HEK293 (cell line): ENCODE data around the gene ZG16.
"Not testable (repeated sequence)": the region's sequence is repeated elsewhere in the genome, so short reads cannot be mapped to it uniquely, and the experiment has no call there.

ENCODE experiments used
- CTCF ChIA-PET: fragments of 350-600 bp; formaldehyde crosslinking; extraction: SDS; loops from one replicate; lab custom pipeline; 2021; ENCODE audit warnings: antibody characterized with exemption; lab: Yijun Ruan, JAX
- POLR2A ChIA-PET: fragments of 300-600 bp; formaldehyde crosslinking; extraction: SDS; loops from one replicate; lab custom pipeline; 2020; ENCODE audit warnings: antibody characterized with exemption, inconsistent platforms; lab: Yijun Ruan, JAX
- H3K27ac ChIP-seq: fragments of 200-500 bp; sonication (Bioruptor generic); 2 replicates; pipeline ENCODE4 v1.5.1; 2014; ENCODE audit warnings: low read depth, low read length, control low read depth, inconsistent platforms; ENCODE audit errors: extremely low read depth
- H3K36me3 ChIP-seq, 2 experiments: fragments of 200-500 bp in 1 of 2; sonication (Bioruptor generic) in 1 of 2; 1 replicate in 1 of 2; 2 replicates in 1 of 2; pipeline ENCODE4 v1.5.1; 2014 to 2017; ENCODE audit warnings: inconsistent platforms in 2 of 2, low read length in 2 of 2; ENCODE audit not compliant: control insufficient read depth in 2 of 2, insufficient read depth in 1 of 2
- H3K4me1 ChIP-seq: fragments of 200-500 bp; sonication (Bioruptor generic); 2 replicates; pipeline ENCODE4 v1.5.1; 2014; ENCODE audit warnings: mild to moderate bottlenecking, low read length, inconsistent platforms; ENCODE audit not compliant: control insufficient read depth, insufficient read depth
- H3K4me3 ChIP-seq: 2 replicates; pipeline ENCODE4 v1.5.1; 2011; ENCODE audit warnings: low read depth, mild to moderate bottlenecking, control low read depth, low read length, moderate library complexity
- H3K9me3 ChIP-seq: fragments of 200-500 bp; sonication (Bioruptor generic); 2 replicates; pipeline ENCODE4 v1.5.1; 2014; ENCODE audit warnings: low read depth, low read length, inconsistent platforms; ENCODE audit not compliant: control insufficient read depth, insufficient read depth
- AEBP2 ChIP-seq: fragments of 450-650 bp; formaldehyde crosslinking; IDR thresholded peaks from 2 replicates; pipeline ENCODE4 v1.5.1; 2016; ENCODE audit warnings: missing biosample characterization, missing genetic modification characterization, borderline replicate concordance
- GLIS1 ChIP-seq: fragments of 450-650 bp; formaldehyde crosslinking; IDR thresholded peaks from 2 replicates; pipeline ENCODE4 v1.5.1; 2016; ENCODE audit warnings: missing biosample characterization, missing genetic modification characterization
- HOXD13 ChIP-seq: sonication (generic); formaldehyde crosslinking; IDR thresholded peaks from 2 replicates; pipeline ENCODE4 v1.8.0; 2022; ENCODE audit warnings: missing genetic modification reagents, borderline replicate concordance
- IKZF3 ChIP-seq: fragments of 450-650 bp; IDR thresholded peaks from 2 replicates; pipeline ENCODE4 v1.5.0; 2018; ENCODE audit warnings: missing biosample characterization, mild to moderate bottlenecking, missing genetic modification characterization, moderate library complexity
- KLF8 ChIP-seq: fragments of 450-650 bp; formaldehyde crosslinking; IDR thresholded peaks from 2 replicates; pipeline ENCODE4 v1.5.1; 2016; ENCODE audit warnings: missing biosample characterization, missing genetic modification characterization
- PRDM6 ChIP-seq: fragments of 450-650 bp; formaldehyde crosslinking; IDR thresholded peaks from 2 replicates; pipeline ENCODE4 v1.5.1; 2017; ENCODE audit warnings: missing biosample characterization, missing genetic modification characterization
- YY1 ChIP-seq: fragments of 450-650 bp; formaldehyde crosslinking; IDR thresholded peaks from 2 replicates; pipeline ENCODE4 v1.5.1; 2018; ENCODE audit warnings: missing biosample characterization, missing genetic modification characterization
- ZBTB17 ChIP-seq: fragments of 450-650 bp; formaldehyde crosslinking; IDR thresholded peaks from 2 replicates; pipeline ENCODE4 v1.5.1; 2016; ENCODE audit warnings: missing biosample characterization, missing genetic modification characterization
- ZFP3 ChIP-seq: fragments of 450-650 bp; formaldehyde crosslinking; IDR thresholded peaks from 2 replicates; pipeline ENCODE4 v1.5.1; 2016; ENCODE audit warnings: low read depth, missing biosample characterization, missing genetic modification characterization
- ZIC2 ChIP-seq: fragments of 450-650 bp; formaldehyde crosslinking; IDR thresholded peaks from 2 replicates; pipeline ENCODE4 v1.5.1; 2016; ENCODE audit warnings: missing biosample characterization, missing genetic modification characterization
- ZNF133 ChIP-seq: fragments of 450-650 bp; formaldehyde crosslinking; IDR thresholded peaks from 2 replicates; pipeline ENCODE4 v1.5.1; 2016; ENCODE audit warnings: missing biosample characterization, missing genetic modification characterization
- ZNF155 ChIP-seq: fragments of 450-650 bp; formaldehyde crosslinking; IDR thresholded peaks from 2 replicates; pipeline ENCODE4 v1.5.1; 2016; ENCODE audit warnings: missing biosample characterization, missing genetic modification characterization
- ZNF341 ChIP-seq: fragments of 450-650 bp; formaldehyde crosslinking; IDR thresholded peaks from 2 replicates; pipeline ENCODE4; 2016; ENCODE audit warnings: low read depth, missing biosample characterization, missing genetic modification characterization
- ZNF404 ChIP-seq: fragments of 450-650 bp; formaldehyde crosslinking; IDR thresholded peaks from 2 replicates; pipeline ENCODE4 v1.5.1; 2017; ENCODE audit warnings: missing biosample characterization, missing genetic modification characterization
- ZNF510 ChIP-seq: fragments of 450-650 bp; formaldehyde crosslinking; IDR thresholded peaks from 2 replicates; pipeline ENCODE4 v1.5.1; 2018; ENCODE audit warnings: mild to moderate bottlenecking, missing genetic modification characterization, missing biosample characterization; ENCODE audit not compliant: insufficient replicate concordance
- ZNF600 ChIP-seq: fragments of 450-650 bp; formaldehyde crosslinking; IDR thresholded peaks from 2 replicates; pipeline ENCODE4 v1.5.1; 2016; ENCODE audit warnings: missing biosample characterization, missing genetic modification characterization
- ZNF610 ChIP-seq: fragments of 450-650 bp; formaldehyde crosslinking; IDR thresholded peaks from 2 replicates; pipeline ENCODE4 v1.5.1; 2016; ENCODE audit warnings: missing biosample characterization, missing genetic modification characterization, borderline replicate concordance
- ZNF624 ChIP-seq: fragments of 450-650 bp; formaldehyde crosslinking; IDR thresholded peaks from 2 replicates; pipeline ENCODE4 v1.5.1; 2017; ENCODE audit warnings: missing biosample characterization, missing genetic modification characterization
- ZNF660 ChIP-seq: fragments of 450-650 bp; IDR thresholded peaks from 2 replicates; pipeline ENCODE4 v1.5.1; 2018; ENCODE audit warnings: missing biosample characterization, mild to moderate bottlenecking, missing genetic modification characterization
- ZNF670 ChIP-seq: fragments of 450-650 bp; formaldehyde crosslinking; IDR thresholded peaks from 2 replicates; pipeline ENCODE4 v1.5.1; 2016; ENCODE audit warnings: missing biosample characterization, missing genetic modification characterization, low read depth
- ZNF785 ChIP-seq: fragments of 450-650 bp; formaldehyde crosslinking; IDR thresholded peaks from 2 replicates; pipeline ENCODE4 v1.5.1; 2016; ENCODE audit warnings: missing biosample characterization, missing genetic modification characterization
- ZNF830 ChIP-seq: fragments of 450-650 bp; IDR thresholded peaks from 2 replicates; pipeline ENCODE4 v1.5.0; 2018; ENCODE audit warnings: missing biosample characterization, missing genetic modification characterization, low read depth, mild to moderate bottlenecking, moderate library complexity
- ZNF843 ChIP-seq: fragments of 450-650 bp; formaldehyde crosslinking; IDR thresholded peaks from 2 replicates; pipeline ENCODE4 v1.5.1; 2016; ENCODE audit warnings: missing biosample characterization, missing genetic modification characterization

Gene ZG16

GRCh38 chr16:29757950-29758466 lies 20.0 kb upstream of the ZG16 start:
- TF ChIP-seq PRDM6 (no peak), ZNF830 (no peak), ZBTB17 (tag by site-specific recombination) (peak; percentile 70), AEBP2 (no peak), ZIC2 (tag by site-specific recombination) (peak; percentile 32; the same call in 1 of the 2 replicates), ZNF600 (tag by site-specific recombination) (peak; percentile 61)
- Histone ChIP-seq H3K4me3 (no peak overlapping the region), H3K27ac (no peak overlapping the region), H3K4me1 (no peaks in the 10 kb centered on the region), H3K36me3 (no peaks in the 10 kb centered on the region), H3K9me3 (no peaks in the 10 kb centered on the region)
- CTCF ChIA-PET, result interaction anchor here (0.6 to 2.1 kb wide), 3 partner anchors 17 to 29 kb away, joined by 3 to 7 read pairs (median 5); no protein-coding TSS in a partner anchor
- POLR2A ChIA-PET, result interaction anchor here (0.7 to 1.8 kb wide), 2 partner anchors 20 to 32 kb away, joined by 4 to 5 read pairs; partner anchors contain the start of genes KIF22 and ZG16

- no peaks in the 10 kb centered on the region for H3K4me1 ChIP-seq
- TF ChIP-seq ZNF624 (tag by site-specific recombination) (no peak), ZNF155 (tag by site-specific recombination) (no peak), ZNF133 (tag by site-specific recombination) (no peak), KLF8 (tag by site-specific recombination) (no peak), ZNF670 (tag by site-specific recombination) (no peak), IKZF3 (tag by site-specific recombination) (no peak), YY1 (tag by site-specific recombination) (no peak), ZNF404 (no peak), ZNF660 (no peak), GLIS1 (tag by site-specific recombination) (no peak), HOXD13 (CRISPR knock-in tag) (no peak), ZNF785 (no peak), ZFP3 (tag by site-specific recombination) (no peak), ZNF510 (tag by site-specific recombination) (no peak), ZNF843 (tag by site-specific recombination) (no peak), ZNF341 (tag by site-specific recombination) (no peak), ZNF610 (tag by site-specific recombination) (no peak)
- TF ChIP-seq, all 188 proteins: peak for 0
- POLR2A ChIA-PET, result interaction anchor here (0.7 kb wide), 1 partner anchor 177 kb away, joined by 3 read pairs; no protein-coding TSS in a partner anchor
- no peak overlapping the region for H3K27ac ChIP-seq
- H3K36me3 ChIP-seq, result no peaks in the 10 kb centered on the region
- CTCF ChIA-PET, result interaction anchor here (0.5 kb wide), 1 partner anchor 79 kb away, joined by 3 read pairs; no protein-coding TSS in a partner anchor
- no peaks in the 10 kb centered on the region for H3K9me3 ChIP-seq
- no peak overlapping the region for H3K4me3 ChIP-seq
These were observed 17.3 kb upstream of the ZG16 start for GRCh38 chr16:29760567-29761279.

DNA sequence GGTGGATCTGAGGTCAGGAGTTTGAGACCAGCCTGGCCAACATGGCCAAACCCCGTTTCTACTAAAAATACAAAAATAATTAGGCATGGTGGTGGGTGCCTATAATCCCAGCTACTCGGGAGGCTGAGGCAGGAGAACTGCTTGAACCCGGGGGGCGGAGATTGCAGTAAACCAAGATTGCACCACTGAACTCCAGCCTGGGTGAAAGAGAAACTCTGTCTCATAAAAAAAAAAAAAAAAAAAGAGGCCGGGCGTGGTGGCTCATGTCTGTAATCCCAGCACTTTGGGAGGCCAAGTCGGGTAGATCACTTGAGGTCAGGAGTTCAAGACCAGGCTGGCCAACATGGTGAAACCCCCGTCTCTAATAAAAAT lies 16.8 kb upstream of the ZG16 start:
- H3K36me3 ChIP-seq, H3K27ac ChIP-seq, H3K9me3 ChIP-seq, H3K4me3 ChIP-seq, H3K4me1 ChIP-seq: not testable (repeated sequence)
- CTCF ChIA-PET, result interaction anchor here (0.5 kb wide), 1 partner anchor 80 kb away, joined by 3 read pairs; no protein-coding TSS in a partner anchor
- POLR2A ChIA-PET, result interaction anchor here (0.7 kb wide), 1 partner anchor 177 kb away, joined by 3 read pairs; no protein-coding TSS in a partner anchor
